ENCODE measurements around the gene OR6C4. TPM values are rescaled to one million over a fixed set of nuclear protein-coding genes. Genes with fewer than 3 reads are reported as not detected.
"Not testable (repeated sequence)": the region's sequence is repeated elsewhere in the genome, so short reads cannot be mapped to it uniquely, and the experiment has no call there.

The OR6C4 gene
- not detected for total RNA-seq (ENCODE audit: unreplicated experiment)
- long read RNA-seq, result 0 reads

DNA sequence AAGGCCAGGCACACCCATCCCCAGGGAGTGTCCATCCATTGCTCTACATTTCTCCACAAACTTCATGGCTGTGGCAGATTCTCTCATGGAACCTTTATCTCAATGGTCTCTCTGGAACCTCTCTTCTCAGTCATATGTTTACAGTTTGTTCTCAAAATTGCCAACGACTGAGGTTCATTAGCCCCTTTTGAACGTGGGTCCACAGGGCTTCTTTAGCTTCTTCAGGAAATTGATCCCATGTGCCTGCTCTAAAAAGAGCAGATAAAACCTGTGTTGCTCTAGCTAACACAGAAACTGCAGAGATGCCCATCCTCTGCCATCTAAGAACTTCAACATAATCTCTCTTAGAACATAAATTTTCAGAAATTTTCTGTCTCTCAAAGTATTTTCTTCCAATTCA lies at the start of gene OR6C4:
Gene OR6C4 (plus strand): TSS at position 301 of the 400 bp plus-strand sequence. CDS start 1,625 bp downstream, outside the sequence.
- TF ChIP-seq, protein P1, sequence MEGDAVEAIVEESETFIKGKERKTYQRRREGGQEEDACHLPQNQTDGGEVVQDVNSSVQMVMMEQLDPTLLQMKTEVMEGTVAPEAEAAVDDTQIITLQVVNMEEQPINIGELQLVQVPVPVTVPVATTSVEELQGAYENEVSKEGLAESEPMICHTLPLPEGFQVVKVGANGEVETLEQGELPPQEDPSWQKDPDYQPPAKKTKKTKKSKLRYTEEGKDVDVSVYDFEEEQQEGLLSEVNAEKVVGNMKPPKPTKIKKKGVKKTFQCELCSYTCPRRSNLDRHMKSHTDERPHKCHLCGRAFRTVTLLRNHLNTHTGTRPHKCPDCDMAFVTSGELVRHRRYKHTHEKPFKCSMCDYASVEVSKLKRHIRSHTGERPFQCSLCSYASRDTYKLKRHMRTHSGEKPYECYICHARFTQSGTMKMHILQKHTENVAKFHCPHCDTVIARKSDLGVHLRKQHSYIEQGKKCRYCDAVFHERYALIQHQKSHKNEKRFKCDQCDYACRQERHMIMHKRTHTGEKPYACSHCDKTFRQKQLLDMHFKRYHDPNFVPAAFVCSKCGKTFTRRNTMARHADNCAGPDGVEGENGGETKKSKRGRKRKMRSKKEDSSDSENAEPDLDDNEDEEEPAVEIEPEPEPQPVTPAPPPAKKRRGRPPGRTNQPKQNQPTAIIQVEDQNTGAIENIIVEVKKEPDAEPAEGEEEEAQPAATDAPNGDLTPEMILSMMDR (IDR thresholded peaks at IDR 0.05; ENCODE audit: unreplicated experiment), result no peak
- Mint-ChIP-seq H3K4me1 (ENCODE audit: unreplicated experiment) (no peaks in the 10 kb centered on the region), H3K27me3 (ENCODE audit: unreplicated experiment) (peaks cover 2% of the 10 kb centered on the region), H3K9me3 (ENCODE audit: unreplicated experiment) (no peaks in the 10 kb centered on the region), H3K36me3 (ENCODE audit: low read depth, unreplicated experiment) (peaks cover 8% of the 10 kb centered on the region), H3K27ac (ENCODE audit: unreplicated experiment) (no peak within 1 kb of the TSS), H3K4me3 (ENCODE audit: unreplicated experiment) (no peak within 1 kb of the TSS)
- DNase-seq (ENCODE audit: low spot score), result no peak

DNA sequence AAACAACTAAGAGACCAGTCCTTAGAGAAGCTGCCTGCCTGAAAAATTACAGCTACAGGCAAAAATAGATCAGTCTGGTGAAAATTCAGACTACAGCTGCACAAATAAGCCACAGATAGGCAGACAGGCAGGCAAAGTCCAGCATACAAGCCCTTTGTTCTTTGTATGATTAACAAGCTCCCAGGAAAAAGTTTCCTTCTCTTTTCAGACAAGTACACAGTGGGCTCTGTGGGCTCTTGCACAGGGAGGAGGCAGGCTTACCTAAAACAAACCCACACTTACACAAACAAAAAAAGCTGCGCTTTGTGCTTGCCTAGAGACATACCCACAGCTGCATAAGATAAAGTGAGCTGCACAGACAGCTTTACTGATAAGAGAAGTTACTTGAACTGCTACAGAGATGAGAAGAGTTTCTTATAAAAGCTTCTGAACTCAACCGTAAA lies 49.6 kb upstream of the OR6C4 start:
- Mint-ChIP-seq H3K4me1 (ENCODE audit: unreplicated experiment) (no peaks in the 10 kb centered on the region), H3K27me3 (ENCODE audit: unreplicated experiment) (no peaks in the 10 kb centered on the region), H3K9me3 (ENCODE audit: unreplicated experiment) (no peaks in the 10 kb centered on the region), H3K4me3 (ENCODE audit: unreplicated experiment) (no peak overlapping the region), H3K27ac (ENCODE audit: unreplicated experiment) (no peak overlapping the region), H3K36me3 (ENCODE audit: low read depth, unreplicated experiment) (no peaks in the 10 kb centered on the region)
- no peak for DNase-seq (ENCODE audit: low spot score)
- TF ChIP-seq, protein P1 (IDR thresholded peaks at IDR 0.05; ENCODE audit: unreplicated experiment), result no peak

DNA sequence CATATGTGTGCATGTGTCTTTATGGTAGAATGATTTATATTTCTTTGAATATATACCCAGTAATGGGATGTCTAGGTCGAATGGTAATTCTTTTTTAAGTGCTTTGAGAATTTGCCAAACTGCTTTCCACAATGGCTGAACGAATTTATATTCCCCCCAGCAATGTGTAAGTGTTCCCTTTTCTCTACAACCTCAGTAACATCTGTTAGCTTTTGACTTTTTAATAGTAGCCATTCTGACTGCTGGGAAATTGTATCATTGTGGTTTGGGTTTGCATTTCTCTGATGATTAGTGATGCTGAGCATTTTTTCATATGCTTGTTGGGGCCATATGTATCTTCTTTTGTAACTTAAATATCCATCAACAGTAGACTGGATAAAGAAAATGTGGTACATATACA lies 47.8 kb upstream of the OR6C4 start:
- Mint-ChIP-seq H3K4me3 (ENCODE audit: unreplicated experiment) (no peak overlapping the region), H3K27me3 (ENCODE audit: unreplicated experiment) (no peaks in the 10 kb centered on the region), H3K4me1 (ENCODE audit: unreplicated experiment) (no peaks in the 10 kb centered on the region), H3K27ac (ENCODE audit: unreplicated experiment) (no peak overlapping the region), H3K9me3 (ENCODE audit: unreplicated experiment) (no peaks in the 10 kb centered on the region), H3K36me3 (ENCODE audit: low read depth, unreplicated experiment) (no peaks in the 10 kb centered on the region)
- DNase-seq (ENCODE audit: low spot score), result no peak
- TF ChIP-seq, protein P1 (IDR thresholded peaks at IDR 0.05; ENCODE audit: unreplicated experiment), result no peak

DNA sequence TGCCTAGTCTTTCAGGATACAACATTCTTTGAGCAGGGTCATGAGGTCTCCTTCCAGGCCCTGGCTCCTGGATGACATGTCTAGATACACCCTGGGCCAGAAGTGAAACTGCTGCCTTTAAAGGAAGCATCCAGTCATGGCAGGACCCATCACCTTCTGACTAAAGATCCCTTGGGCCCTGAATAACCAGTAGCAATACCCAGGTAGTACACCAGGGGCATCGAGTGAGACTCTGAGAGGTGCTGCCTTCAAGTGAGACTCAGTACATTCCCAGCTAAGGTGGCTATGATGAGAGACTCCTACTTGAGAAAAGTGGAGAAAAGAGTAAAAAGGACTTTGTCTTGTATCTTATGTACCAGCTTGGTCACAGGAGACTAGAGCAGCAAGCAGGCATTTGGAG lies 33.7 kb upstream of the OR6C4 start:
- Mint-ChIP-seq H3K9me3 (ENCODE audit: unreplicated experiment) (peaks cover 4% of the 10 kb centered on the region), H3K27ac (ENCODE audit: unreplicated experiment) (no peak overlapping the region), H3K4me1 (ENCODE audit: unreplicated experiment) (no peaks in the 10 kb centered on the region), H3K36me3 (ENCODE audit: low read depth, unreplicated experiment) (no peaks in the 10 kb centered on the region), H3K4me3 (ENCODE audit: unreplicated experiment) (no peak overlapping the region), H3K27me3 (ENCODE audit: unreplicated experiment) (no peaks in the 10 kb centered on the region)
- TF ChIP-seq, protein P1 (IDR thresholded peaks at IDR 0.05; ENCODE audit: unreplicated experiment), result no peak
- DNase-seq (ENCODE audit: low spot score), result no peak

DNA sequence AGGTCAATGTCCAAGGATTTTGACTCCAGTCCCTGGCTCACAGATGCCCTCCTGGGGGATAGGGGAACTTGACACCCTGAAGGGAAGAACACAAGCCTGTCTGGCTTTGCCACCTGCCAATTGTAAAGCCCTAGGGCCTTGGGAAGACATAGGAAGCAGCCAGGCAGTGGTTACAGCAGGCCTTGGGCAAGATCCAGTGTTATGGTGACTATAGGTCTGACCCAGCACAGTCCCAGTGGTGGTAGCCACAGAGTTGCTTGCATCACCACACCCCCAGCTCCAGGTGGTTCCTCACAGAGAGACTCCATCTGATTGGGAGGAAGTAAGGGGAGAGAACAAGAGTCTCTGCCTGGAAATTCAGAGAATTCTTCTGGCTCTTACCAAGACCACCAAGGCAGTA lies 33.0 kb upstream of the OR6C4 start:
- Mint-ChIP-seq H3K27ac (ENCODE audit: unreplicated experiment) (no peak overlapping the region), H3K4me1 (ENCODE audit: unreplicated experiment) (no peaks in the 10 kb centered on the region), H3K27me3 (ENCODE audit: unreplicated experiment) (no peaks in the 10 kb centered on the region), H3K4me3 (ENCODE audit: unreplicated experiment) (no peak overlapping the region), H3K9me3 (ENCODE audit: unreplicated experiment) (peaks cover 4% of the 10 kb centered on the region), H3K36me3 (ENCODE audit: low read depth, unreplicated experiment) (no peaks in the 10 kb centered on the region)
- TF ChIP-seq, protein P1 (IDR thresholded peaks at IDR 0.05; ENCODE audit: unreplicated experiment), result no peak
- no peak for DNase-seq (ENCODE audit: low spot score)

DNA sequence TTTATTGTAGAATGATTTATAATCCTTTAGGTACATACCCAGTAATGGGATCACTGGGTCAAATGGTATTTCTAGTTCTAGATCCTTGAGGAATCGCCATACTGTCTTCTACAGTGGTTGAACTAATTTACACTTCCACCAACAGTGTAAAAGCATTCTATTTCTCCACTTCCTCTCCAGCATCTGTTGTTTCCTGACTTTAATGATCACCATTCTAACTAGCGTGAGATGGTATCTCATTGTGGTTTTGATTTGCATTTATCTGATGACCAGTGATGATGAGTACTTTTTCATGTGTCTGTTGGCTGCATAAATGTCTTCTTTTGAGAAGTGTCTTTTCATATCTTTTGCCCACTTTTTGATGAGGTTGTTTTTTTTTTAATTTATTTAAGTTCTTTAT lies 1.2 kb upstream of the OR6C4 start:
- H3K4me1 Mint-ChIP-seq (ENCODE audit: unreplicated experiment); H3K4me3 Mint-ChIP-seq (ENCODE audit: unreplicated experiment); H3K36me3 Mint-ChIP-seq (ENCODE audit: low read depth, unreplicated experiment); H3K27ac Mint-ChIP-seq (ENCODE audit: unreplicated experiment); H3K9me3 Mint-ChIP-seq (ENCODE audit: unreplicated experiment); H3K27me3 Mint-ChIP-seq (ENCODE audit: unreplicated experiment); DNase-seq (ENCODE audit: low spot score): not testable (repeated sequence)

All from endothelial cell (in vitro differentiated cells).